Activated CD4-positive, alpha-beta T cell treated with anti-CD3 and anti-CD28 coated beads, Interleukin-10, Interleukin-2, amounts not matched to agents 100 ng/mL and 50 ng/mL, durations not matched to agents 16 hours and 8 hours (primary cell): ENCODE measurements around the gene GALNT9.

Source experiments
- DNase-seq: peaks from one replicate; pipeline ENCODE4 v3.0.0-alpha.2; 2020

Gene GALNT9

DNA sequence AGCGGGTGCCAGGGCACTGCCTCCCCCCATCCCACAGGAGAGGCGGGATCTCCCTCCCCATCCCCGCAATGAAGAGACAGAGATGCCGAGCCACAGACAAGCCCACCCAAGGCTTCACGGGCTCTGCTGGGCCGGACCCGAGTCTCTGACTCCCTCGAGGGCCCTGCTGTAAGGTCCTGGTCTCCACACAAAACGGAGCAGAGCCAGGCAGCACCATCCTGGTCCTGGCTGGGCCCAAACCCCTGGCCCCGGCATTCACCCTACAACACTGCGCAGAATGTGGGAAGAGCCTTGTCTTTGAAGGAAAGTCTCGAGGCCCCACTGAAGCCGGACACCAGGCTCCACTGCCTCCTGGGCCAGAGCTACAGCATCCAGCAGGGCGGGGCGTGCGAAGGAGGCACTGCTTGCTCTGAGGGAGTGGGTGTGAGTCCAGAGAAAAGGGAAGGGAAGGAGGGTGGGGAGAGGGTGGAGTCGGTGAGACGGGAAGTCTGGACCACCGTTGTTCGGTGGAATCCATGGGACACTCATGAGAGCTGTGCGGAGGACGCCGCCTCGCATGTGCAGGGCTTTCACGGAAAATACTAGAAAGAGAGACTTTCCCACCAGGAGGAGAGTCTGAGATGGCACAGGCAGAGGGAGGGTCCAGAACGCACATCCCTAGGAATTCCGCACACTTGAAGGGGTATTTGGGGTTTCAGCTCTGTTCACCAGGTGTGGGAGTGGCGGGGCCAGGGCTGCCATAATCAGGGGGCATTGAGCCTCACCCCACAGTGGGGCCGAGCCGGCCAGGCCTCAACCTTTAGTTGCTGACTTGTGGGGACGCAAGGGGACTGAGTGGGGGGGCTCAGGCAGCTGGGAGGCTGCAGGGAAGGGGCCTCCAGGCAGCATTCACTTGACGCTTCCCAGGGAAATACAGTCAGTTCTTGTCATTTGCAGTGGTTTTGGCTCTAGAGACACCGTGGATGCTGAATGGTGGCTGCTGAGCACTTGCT, 36.8 kb downstream of the GALNT9 start:
- DNase-seq, result no peak

DNA sequence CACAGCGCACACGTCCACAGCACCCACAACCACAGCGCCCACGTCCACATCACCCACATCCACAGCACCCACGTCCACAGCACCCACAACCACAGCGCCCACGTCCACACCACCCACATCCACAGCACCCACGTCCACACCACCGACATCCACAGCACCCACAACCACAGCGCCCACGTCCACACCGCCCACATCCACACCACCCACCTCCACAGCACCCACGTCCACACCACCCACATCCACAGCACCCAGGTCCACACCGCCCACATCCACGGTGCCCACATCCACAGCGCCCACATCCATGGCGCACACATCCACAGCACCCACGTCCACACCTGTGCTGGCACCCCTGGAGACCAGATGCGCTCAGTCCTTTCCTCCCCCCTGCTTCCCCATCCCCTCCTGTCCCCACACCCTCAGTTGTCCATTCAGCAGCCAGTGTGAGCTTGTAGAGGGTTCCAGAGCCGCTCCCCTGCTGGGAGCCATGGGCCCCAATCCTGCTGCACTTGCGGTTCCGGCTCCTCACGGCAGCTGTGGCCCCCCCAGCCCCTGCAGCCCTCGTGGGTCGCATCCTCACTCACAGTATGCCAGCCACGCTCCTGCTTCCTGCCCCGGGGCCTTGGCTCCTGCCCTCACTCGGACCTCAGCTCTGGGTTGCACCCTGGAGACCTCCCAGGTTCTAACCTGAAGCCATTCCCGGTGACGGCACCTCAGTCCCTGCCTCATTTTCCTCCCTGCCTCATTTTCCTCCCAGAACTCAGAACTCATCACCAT, 37.8 kb downstream of the GALNT9 start:
- DNase-seq, result no peak

DNA sequence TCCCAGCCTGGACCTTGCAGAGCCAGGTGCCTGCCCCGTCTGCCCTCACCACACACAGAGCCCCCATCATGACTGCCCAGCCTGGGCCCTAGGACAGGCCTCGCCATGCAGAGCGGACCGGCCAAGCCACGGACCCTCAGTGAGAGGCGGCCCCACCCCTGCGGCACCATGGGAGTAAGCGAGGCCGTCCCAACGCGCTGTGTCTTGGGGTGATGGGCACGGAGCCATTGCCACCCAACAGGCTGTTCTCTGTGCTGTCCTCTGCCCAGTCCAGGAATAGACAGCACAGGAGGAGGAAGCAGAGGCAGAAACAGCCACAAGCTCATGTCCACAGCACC, 39.2 kb downstream of the GALNT9 start:
- no peak for DNase-seq

DNA sequence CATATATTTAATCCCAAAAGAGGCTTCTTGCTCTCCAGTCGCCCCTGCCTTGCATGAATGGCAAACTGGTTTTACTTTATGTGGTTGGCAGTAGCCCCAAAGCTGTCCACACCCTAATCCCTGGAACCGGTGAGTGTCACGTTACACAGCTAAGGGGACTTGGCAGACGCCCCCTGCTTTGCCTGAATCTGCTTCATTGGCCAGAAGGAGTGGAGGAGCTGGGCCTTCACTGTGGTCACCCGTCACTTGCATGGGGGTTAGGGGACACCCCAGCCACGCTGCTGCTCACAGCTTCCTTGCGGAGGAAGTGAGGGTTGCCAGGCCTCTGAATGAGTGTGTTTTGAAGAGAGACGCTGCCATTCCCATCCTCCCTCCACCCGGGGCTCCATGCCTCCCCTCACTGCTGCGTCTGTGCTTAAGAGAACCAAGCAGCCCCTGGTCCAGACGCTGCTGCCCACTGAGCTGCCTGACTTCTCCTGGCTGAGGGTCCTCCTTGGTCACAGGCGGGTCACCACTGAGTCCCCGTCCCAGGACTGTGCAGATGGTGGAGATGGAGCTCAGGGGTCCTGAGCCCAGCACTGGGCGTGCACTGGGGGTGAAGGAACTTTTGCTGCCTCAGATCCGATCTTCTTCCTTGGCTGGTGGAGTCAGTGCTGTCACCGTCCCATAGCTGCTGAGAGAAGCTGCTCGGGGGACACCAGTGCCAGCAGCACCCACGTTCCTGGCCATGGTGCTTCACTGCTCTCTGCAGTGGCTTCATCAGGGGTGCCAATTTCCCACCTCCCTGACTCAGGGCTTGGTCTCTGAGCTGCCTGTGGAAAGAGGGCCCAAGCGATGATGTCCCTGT, 39.8 kb downstream of the GALNT9 start:
- DNase-seq, result no peak

DNA sequence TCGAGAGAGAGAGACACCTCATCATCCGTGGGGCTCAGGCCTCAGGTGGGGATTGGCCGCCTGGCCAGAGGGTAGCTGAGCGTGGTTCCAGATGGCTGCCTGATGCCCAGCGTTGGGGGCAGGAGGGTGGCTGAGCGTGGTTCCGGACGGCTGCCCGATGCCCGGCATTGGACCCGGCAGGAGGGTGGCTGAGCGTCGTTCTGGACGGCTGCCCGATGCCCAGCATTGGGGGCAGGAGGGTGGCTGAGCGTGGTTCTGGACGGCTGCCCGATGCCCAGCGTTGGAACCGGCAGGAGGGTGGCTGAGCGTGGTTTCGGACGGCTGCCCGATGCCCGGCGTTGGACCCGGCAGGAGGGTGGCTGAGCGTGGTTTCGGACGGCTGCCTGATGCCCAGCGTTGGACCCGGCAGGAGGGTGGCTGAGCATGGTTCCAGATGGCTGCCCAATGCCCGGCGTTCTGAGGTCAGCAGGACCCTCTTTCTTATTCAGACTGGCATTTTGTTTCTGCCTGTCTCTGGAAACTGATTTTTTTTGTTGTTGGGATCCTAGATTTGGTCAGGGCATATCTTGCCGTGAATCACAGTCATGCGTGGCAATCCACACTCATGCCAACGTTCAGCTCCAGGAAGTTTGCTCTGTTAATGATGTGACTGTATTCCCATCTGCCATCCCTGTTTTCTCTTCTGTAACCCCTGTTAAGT, 40.7 kb downstream of the GALNT9 start:
- no peak for DNase-seq

DNA sequence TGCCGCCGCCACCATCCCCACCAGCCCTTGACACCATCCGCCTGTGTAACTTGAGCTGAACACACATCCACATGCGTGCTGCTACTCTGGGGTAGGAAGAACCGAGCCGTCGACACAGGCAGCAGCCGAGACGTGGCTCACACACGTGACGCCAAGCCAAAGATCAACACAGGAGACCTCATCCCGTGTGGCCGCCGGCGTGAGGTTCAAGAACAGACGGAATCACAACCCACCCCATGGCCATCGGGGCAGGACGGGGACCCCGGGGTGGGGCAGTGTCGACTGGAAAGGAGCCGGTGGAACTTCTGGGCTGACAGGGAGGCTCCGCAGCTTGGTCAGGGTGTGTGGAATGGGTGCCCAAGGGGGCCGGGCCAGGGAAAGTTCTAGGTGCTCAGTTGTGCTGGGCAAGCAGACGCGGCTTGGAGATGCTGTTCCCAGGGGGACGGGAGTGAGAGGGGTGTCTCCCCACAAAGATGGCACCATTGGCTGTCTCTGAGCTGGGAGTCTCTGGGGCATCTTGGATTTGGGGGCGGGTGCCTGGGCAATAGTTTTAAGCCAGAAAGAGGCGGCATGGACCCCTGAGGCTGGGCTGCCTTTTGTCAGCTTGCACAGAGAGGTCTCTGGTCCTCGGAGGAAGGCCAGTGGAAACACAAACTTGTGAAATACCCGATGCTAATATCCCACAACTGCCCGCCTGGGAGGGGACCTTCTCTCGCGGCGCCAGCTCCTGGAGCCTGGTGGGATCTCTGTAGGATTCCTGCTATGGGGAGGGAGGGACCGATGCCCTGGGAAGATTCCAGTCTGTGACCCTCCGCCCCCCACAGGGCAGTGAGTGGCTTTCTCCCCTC, 41.8 kb downstream of the GALNT9 start:
- no peak for DNase-seq

DNA sequence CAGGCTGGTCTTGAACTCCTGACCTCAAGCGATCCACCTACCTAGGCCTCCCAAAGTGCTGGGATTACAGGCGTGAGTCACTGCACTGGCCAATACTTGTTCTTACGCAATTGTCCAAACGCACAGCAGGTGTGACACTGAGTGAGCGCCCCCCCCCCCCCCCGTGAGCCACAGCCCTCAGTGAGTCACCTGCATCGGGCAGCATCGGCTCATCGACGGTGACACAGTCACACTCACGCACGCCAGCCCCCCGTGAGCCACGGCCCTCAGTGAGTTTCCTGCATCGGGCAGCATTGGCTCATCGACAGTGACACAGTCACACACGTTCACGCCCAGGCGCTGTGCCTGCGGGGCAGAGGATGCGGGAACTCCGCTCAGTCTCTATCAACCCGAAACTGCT, 42.5 kb downstream of the GALNT9 start:
- DNase-seq, result no peak

DNA sequence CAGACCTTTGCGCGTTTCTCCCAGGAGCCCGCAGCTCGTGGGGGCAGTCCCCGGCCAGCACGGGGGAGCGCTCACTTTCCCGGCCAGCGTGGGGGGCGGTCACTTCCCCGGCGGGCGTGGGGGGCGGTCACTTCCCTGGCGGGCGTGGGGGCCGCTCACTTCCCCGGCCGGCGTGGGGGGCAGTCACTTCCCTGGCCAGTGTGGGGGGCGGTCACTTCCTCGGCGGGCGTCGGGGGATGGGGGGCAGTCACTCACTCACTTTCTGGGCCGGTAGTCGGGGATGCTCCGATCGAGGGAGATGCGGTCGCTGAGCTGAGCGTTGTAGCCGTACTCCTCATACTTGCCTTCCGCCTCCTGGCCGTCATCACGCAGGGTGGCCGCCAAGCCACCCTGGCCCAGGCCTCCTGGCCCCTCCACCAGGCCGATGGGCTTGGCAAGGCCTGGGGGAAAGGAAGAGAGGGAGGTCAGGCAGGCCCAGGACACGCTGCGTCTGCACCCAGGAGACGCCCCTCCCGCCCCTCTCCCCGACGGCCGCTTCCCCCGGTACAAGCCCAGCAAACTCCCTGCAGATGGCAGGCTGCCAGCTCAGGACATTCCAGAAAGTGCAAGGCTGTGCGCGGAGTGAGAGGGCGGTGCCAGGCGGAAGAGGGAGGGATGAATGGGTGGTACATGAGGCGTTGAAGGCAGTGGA, 43.3 kb downstream of the GALNT9 start:
- no peak for DNase-seq

DNA sequence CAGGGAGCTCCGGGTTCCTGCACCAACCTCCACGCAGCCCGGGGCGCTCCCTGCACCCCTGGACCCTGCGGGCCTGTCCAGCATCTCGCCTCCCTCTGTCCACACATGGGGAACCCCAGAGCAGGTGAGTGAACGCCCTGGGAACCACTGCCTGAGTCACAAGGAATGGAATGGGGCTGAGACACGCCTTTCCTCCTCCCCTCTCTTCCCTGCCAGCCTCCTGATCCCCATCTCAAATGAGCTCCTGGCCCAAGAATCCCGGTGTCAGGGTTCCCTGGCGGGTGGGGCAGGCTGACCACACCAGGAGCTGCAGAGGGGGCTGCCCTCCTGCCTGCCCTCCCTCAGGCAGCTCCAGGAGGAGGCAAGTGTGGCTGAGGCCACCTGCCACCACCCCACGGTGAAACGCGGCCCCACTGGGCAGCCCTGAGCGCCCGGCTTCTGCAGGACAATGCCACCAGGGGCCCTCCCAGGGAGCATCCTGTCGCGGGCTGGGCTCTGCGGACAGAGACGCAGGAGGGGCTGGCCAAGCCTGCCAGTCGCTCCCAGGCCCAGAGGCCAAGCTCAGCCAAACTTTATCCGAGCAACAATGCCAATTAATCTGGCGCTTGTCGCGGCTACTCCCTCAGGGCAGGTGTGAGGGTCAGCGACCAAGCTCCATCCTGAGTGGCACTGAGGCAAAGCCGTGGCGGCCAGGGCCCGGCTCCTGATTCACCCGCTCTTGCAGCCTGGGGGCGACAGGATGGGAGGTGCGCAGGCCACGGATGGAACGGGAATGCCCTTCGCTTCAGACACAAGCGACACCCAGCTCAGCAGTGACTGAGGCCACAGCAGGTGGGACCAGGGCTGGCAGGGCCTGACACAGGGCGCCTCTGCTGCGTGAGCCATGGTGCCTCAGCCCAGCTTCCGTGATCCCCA, 44.3 kb downstream of the GALNT9 start:
- no peak for DNase-seq

DNA sequence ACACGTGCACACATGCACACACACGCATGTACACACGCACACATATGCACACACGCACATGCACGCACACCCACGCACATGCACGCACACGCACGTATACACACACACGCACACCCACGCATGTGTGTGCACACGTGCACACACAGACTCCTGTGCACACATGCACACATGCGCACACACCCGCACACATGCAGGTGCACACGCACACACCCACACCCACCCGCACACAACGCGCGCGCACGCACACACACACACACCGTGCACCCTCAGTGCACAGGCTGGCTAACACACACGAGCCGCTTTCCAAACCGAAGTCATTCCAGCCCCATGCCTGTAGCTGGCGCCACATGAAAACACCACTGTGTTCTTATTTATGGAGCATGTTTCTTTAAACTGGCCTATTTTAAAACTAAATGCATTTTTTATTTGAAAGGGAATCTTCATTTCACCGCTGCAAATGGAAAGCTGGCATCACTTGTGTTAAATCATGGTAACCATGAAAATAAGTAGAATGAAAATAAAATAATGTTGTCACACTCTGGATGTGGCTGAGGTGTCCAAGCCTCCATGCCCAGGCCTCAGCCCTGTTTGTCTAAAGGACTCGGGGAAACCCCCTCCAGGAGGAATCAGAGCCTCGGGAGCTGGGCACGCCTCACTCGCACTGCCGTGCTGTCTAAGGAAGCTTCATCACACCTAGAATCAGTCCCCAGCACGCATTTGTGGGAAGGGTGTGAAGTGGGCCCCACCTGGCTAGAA, 45.1 kb downstream of the GALNT9 start:
- DNase-seq, result no peak

DNA sequence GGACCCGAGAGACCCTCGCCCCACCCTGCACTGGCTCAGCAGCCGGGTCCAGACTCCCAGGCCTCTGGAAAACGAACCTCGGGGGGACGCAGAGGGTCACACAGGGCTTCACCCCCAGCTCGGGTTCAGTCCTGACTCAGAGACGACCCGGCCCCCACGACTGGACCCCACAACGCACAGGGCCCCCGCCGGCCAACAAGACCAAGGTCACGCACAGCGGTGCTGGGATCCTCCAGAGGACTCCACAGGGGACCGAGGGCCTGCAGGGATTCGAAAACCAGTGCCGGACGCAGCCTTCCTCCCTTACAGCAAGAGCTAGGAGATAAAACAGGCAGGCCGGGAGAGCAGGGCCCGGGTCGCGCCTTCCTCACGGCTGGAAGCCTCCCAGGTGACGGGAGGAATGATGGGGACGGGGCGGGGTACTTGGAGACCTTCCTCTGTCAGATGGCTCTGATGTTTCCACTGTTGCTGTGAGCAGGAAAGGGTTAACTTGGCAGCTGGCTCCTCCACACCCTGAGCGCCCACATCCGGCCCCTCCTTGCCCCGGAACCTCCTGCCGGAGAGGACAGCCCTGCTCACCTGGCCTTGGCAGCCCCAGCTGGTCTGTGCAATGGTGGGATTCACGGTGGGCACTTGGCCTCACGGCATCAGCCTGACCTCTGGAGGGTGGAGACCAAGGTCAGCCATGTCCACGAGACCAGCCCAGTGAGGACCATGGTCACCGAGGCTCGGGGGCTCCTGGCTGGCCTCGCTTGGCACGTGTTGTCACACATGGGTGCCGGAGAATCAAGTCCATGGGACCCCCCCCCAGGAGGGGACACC, 46.2 kb downstream of the GALNT9 start:
- DNase-seq, result peak; percentile 23

DNA sequence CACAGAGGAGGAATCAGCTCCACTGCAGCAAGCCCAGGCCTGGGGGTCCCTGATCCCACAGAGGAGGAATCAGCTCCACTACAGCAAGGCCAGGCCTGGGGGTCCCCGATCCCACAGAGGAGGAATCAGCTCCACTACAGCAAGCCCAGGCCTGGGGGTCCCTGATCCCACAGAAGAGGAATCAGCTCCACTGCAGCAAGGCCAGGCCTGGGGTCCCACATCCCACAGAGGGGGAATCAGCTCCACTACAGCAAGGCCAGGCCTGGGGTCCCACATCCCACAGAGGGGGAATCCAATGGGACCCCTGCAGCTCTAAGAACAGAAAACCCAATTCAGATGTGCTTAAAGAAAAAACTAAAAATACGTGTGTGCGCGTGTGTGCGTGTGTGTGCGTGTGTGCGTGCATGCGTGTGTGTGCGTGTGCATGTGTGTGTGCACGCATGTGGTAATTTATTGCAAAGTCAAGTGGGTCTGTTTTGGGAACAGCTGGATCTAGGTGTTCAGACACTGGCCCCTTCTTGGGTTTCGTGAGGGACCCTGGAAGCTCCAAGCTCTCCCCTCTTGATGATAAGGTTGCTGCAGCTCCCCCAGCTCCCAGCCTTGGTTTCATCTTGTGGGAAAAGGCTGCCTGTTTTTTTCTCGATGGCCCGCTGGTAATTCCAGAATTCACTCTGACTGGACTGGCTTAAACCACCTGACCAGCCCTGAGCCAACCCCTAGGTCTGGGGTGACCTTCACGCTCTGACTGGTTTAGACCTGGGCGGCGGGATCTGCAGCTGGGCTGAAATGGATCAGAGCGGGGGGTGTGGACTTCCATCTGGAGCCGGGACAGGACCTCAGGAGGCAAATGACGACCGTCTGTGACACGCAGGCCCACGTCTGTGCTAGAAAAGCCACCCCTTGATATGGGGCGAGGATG, 47.1 kb downstream of the GALNT9 start:
- DNase-seq, result no peak

DNA sequence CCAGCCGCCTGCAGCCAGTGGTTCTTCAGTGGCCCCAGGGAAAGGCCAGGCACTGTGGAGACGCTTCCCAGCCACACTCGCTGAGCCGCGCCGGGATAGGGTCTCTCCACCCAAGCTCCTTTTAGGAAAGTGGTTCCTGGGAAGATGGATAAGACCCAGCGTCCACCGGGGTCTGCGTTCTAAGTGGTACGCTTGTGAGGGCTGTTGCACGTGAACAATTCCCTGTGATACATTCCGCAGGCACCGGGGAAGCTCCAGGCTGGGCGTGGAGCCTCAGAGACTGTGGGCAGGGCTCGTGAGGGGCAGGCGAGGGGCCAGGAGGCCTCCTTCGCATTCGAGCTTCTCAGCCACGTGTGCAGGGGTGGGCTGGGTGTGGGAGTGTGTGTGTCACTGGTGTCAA, 48.4 kb downstream of the GALNT9 start:
- no peak for DNase-seq

DNA sequence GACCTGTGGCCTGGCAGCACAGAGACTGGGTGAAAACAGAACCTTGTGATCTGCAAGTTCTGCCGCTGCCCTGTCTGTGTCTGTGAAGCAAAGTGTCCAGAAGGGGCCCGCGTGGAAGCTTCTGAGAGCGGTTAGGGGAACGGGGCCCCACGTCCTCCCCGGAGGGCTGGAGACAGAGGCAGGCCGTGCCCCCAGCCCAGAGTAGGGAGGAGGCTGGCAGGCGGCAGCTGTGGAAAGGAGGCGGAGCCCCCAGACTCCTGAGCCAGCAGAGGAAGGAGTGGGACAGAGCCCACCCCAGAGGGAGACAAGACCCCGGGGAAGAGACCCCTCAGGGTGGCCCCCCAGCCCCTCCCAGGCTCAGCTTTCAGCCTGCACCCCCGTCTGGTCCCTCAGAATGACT, 49.0 kb downstream of the GALNT9 start:
- DNase-seq, result no peak

DNA sequence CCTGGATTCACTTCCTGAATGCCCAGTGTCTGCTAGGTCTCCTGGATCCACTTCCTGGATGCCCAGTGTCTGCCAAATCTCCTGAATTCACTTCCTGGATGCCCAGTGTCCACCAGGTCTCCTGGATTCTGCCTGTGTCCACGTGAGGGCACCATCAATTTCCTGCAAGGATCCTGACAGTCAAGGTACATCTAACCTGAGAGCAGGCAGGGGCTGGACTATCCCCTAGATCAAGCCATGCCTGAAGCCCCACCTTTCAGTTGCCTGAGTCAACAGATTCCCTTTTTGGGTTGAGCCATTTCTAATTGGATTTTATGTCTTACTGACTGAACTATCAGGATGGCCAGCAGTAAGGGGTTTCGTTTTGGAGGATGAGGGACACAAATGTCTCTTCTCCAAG, 49.5 kb downstream of the GALNT9 start:
- DNase-seq, result no peak

DNA sequence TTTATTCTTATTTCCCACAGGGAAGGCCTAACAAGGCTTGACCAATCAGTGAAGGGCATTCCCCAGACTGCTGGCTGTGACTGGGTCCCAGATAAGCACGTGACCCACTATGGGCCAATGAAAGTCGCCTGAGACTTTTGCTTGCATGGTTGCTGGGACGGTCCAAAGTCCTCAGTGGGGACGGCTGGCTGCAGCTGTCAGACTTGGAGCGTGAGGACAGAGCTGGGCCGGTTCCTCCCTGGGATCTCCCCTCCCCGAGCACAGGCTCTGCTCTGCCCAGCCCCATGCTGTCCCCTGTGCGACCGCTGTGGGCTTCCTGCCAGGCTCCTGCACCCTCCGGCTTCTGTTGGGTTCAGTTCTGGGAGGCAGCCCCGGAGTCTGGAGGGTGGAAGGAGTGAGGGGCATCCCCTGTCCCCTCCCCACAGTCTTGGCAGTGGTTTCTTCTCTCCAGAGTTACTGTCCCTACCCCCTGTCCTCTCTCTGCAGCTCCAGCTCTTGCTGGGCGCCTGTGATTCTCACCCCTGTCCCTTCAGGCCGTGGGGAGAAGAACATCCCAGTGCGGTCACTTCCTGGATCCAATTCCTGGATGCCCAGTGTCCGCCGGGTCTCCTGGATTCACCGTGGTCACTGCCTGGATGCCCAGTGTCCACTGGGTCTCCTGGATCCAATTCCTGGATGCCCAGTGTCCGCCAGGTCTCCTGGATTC, 50.1 kb downstream of the GALNT9 start:
- DNase-seq, result no peak
